ENCODE data around the gene PPP1R8. TPM values are rescaled to one million over a fixed set of nuclear protein-coding genes. Genes with fewer than 3 reads are reported as not detected.
"Not testable (repeated sequence)": the region's sequence is repeated elsewhere in the genome, so short reads cannot be mapped to it uniquely, and the experiment has no call there.

Gene PPP1R8
- total and polyA plus RNA-seq, 2 of the 8 experiments (the other 6 are each of a cell fraction or from before 2014, with no cell fraction given) = 33.4 to 51.8 TPM

DNA sequence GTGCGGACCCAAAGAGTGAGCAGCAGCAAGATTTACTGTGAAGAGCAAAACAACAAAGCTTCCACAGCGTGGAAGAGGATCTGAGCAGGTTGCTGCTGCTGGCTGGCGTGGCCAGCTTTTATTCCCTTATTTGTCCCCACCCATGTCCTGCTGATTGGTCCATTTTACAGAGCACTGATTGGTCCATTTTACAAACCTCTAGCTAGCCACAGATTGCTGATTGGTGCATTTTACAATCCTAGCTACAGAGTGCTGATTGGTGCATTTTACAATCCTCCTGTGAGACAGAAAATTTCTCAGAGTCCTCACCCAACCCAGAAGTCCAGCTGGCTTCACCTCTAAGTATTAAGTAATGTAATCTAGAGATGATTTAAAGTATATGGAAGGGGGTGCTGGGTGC is 40.3 kb upstream of the PPP1R8 start:
- H3K9ac ChIP-seq (replicated peaks in 1 of 4; ENCODE audit: extremely low read depth in 1 of 4, low read depth in 3 of 4, low read length in 3 of 4); H3K79me2 ChIP-seq (ENCODE audit: control insufficient read depth in 1 of 2, insufficient read depth in 2 of 2, low read length in 2 of 2); POLR2A ChIA-PET (ENCODE audit: partially characterized antibody); H2BK15ac ChIP-seq (ENCODE audit: low read length); H3K4ac ChIP-seq (replicated peaks; ENCODE audit: insufficient read length, low read depth, low read length); H4K91ac ChIP-seq (replicated peaks; ENCODE audit: insufficient read length, low read length); H4K20me1 ChIP-seq (replicated peaks in 1 of 2; ENCODE audit: control insufficient read depth in 1 of 2, insufficient read depth in 2 of 2, low read length in 2 of 2); H2AK5ac ChIP-seq (ENCODE audit: low read depth, low read length); CTCF ChIA-PET (ENCODE audit: partially characterized antibody); H4K5ac ChIP-seq (ENCODE audit: insufficient read length, low read depth, low read length); FAIRE-seq; H3K56ac ChIP-seq (replicated peaks; ENCODE audit: insufficient read length, low read depth, low read length); H3K18ac ChIP-seq (ENCODE audit: extremely low read depth, low read length); H3K14ac ChIP-seq (ENCODE audit: insufficient read length); H2BK12ac ChIP-seq (ENCODE audit: low read depth, low read length); H3K79me1 ChIP-seq (ENCODE audit: low read depth, low read length); H3K27me3 ChIP-seq (replicated peaks in 1 of 4; ENCODE audit: control insufficient read depth in 3 of 4, extremely low read depth in 1 of 4, insufficient read depth in 3 of 4, low read length in 3 of 4); H2BK120ac ChIP-seq (replicated peaks; ENCODE audit: low read depth, low read length); H3K4me2 ChIP-seq (ENCODE audit: insufficient read depth in 1 of 2, low read depth in 2 of 2, low read length in 2 of 2); DNase-seq (ENCODE audit: low read depth in 1 of 2, low spot score in 2 of 2); H2BK5ac ChIP-seq (ENCODE audit: low read depth, low read length); H4K8ac ChIP-seq (ENCODE audit: extremely low read depth, insufficient read depth, low read length); H3K4me3 ChIP-seq (ENCODE audit: extremely low read depth in 1 of 4, insufficient read depth in 2 of 4, low read depth in 3 of 4, low read length in 4 of 4); H2BK20ac ChIP-seq (ENCODE audit: low read length); H3K9me3 ChIP-seq (ENCODE audit: insufficient read depth in 2 of 2, low read depth in 1 of 2, low read length in 1 of 2); H3K36me3 ChIP-seq (ENCODE audit: control insufficient read depth in 2 of 4, insufficient read depth in 4 of 4, low read length in 3 of 4); H3K23ac ChIP-seq (ENCODE audit: insufficient read length); H3K4me1 ChIP-seq (replicated peaks in 1 of 4; ENCODE audit: control insufficient read depth in 3 of 4, insufficient read depth in 4 of 4, low read length in 3 of 4); H3K23me2 ChIP-seq (ENCODE audit: low read depth, low read length); H3K27ac ChIP-seq (ENCODE audit: low read depth, low read length); H2AFZ ChIP-seq (ENCODE audit: low read length): not testable (repeated sequence)
- 91% methylated on average over 3 of the region's 3 CpGs; no CpG with 5 or more reads in 1 of the 2 experiments for WGBS, 2 experiments (ENCODE audit: extremely low coverage in 1 of 2, insufficient coverage in 1 of 2, insufficient read length in 1 of 2, insufficient replicate concordance in 2 of 2, low coverage in 1 of 2, low lambda C conversion rate in 2 of 2, missing lambda C conversion rate in 1 of 2)

Measured in H1 (cell line).